ENCODE results near the gene SMURF1. TPM values are rescaled to one million over a fixed set of nuclear protein-coding genes. Genes with fewer than 3 reads are reported as not detected.

SMURF1 gene
- total RNA-seq, 1 donor from 2014 or later = 30.2 TPM

- no peaks in the 10 kb centered on the region for H3K9me3 Mint-ChIP-seq (ENCODE audit: low read depth)
- H3K27me3 Mint-ChIP-seq (ENCODE audit: low read depth) = peaks cover 21% of the 10 kb centered on the region
- no peak for DNase-seq (ENCODE audit: low spot score)
- no peaks in the 10 kb centered on the region for H3K36me3 Mint-ChIP-seq (ENCODE audit: low read depth)
- no peak for TF ChIP-seq CTCF (IDR thresholded peaks at IDR 0.05)
- H3K4me1 Mint-ChIP-seq (ENCODE audit: low read depth) = no peaks in the 10 kb centered on the region
- H3K4me3 Mint-ChIP-seq (ENCODE audit: unreplicated experiment) = no peak overlapping the region
- H3K27ac Mint-ChIP-seq (ENCODE audit: unreplicated experiment) = no peak overlapping the region
Measured at GRCh38 chr7:99184532-99185218, 40.8 kb upstream of the SMURF1 start.

GRCh38 chr7:99180067-99180650, 36.3 kb upstream of the SMURF1 start:
- H3K4me1 Mint-ChIP-seq (ENCODE audit: low read depth) = no peaks in the 10 kb centered on the region

GRCh38 chr7:99177165-99177564, 33.3 kb upstream of the SMURF1 start:
- no peak overlapping the region for H3K4me3 Mint-ChIP-seq (ENCODE audit: unreplicated experiment)
- no peak for TF ChIP-seq CTCF (IDR thresholded peaks at IDR 0.05)
- H3K27ac Mint-ChIP-seq (ENCODE audit: unreplicated experiment) = no peak overlapping the region
- no peaks in the 10 kb centered on the region for H3K9me3 Mint-ChIP-seq (ENCODE audit: low read depth)
- H3K36me3 Mint-ChIP-seq (ENCODE audit: low read depth) = no peaks in the 10 kb centered on the region
- H3K4me1 Mint-ChIP-seq (ENCODE audit: low read depth) = no peaks in the 10 kb centered on the region
- DNase-seq (ENCODE audit: low spot score) = no peak
- H3K27me3 Mint-ChIP-seq (ENCODE audit: low read depth) = peaks cover 35% of the 10 kb centered on the region

More at GRCh38 chr7:99180067-99180650, 36.3 kb upstream of the SMURF1 start:
- TF ChIP-seq CTCF (IDR thresholded peaks at IDR 0.05) = no peak
- Mint-ChIP-seq H3K36me3 (ENCODE audit: low read depth) (no peaks in the 10 kb centered on the region), H3K27me3 (ENCODE audit: low read depth) (peaks cover 25% of the 10 kb centered on the region), H3K9me3 (ENCODE audit: low read depth) (no peaks in the 10 kb centered on the region), H3K4me3 (ENCODE audit: unreplicated experiment) (no peak overlapping the region), H3K27ac (ENCODE audit: unreplicated experiment) (no peak overlapping the region)
- no peak for DNase-seq (ENCODE audit: low spot score)

GRCh38 chr7:99173787-99174186, 29.9 kb upstream of the SMURF1 start:
- Mint-ChIP-seq H3K27me3 (ENCODE audit: low read depth) (peaks cover 27% of the 10 kb centered on the region), H3K9me3 (ENCODE audit: low read depth) (no peaks in the 10 kb centered on the region), H3K4me1 (ENCODE audit: low read depth) (no peaks in the 10 kb centered on the region), H3K36me3 (ENCODE audit: low read depth) (no peaks in the 10 kb centered on the region), H3K27ac (ENCODE audit: unreplicated experiment) (no peak overlapping the region), H3K4me3 (ENCODE audit: unreplicated experiment) (no peak overlapping the region)
- DNase-seq (ENCODE audit: low spot score) = no peak
- TF ChIP-seq CTCF (IDR thresholded peaks at IDR 0.05) = no peak

- no peaks in the 10 kb centered on the region for H3K36me3 Mint-ChIP-seq (ENCODE audit: low read depth)
- no peak overlapping the region for H3K27ac Mint-ChIP-seq (ENCODE audit: unreplicated experiment)
- no peak for DNase-seq (ENCODE audit: low spot score)
- H3K9me3 Mint-ChIP-seq (ENCODE audit: low read depth) = peaks cover 3% of the 10 kb centered on the region
- peaks cover 23% of the 10 kb centered on the region for H3K27me3 Mint-ChIP-seq (ENCODE audit: low read depth)
- H3K4me1 Mint-ChIP-seq (ENCODE audit: low read depth) = no peaks in the 10 kb centered on the region
- no peak for TF ChIP-seq CTCF (IDR thresholded peaks at IDR 0.05)
- no peak overlapping the region for H3K4me3 Mint-ChIP-seq (ENCODE audit: unreplicated experiment)
Measured at GRCh38 chr7:99171731-99172130, 27.8 kb upstream of the SMURF1 start.

All from chondrocyte (in vitro differentiated cells).